ENCODE data around the gene RAN.

GRCh38 chr12:130835011-130835410 lies 36.9 kb upstream of the RAN start:
- TF ChIP-seq, protein P1, sequence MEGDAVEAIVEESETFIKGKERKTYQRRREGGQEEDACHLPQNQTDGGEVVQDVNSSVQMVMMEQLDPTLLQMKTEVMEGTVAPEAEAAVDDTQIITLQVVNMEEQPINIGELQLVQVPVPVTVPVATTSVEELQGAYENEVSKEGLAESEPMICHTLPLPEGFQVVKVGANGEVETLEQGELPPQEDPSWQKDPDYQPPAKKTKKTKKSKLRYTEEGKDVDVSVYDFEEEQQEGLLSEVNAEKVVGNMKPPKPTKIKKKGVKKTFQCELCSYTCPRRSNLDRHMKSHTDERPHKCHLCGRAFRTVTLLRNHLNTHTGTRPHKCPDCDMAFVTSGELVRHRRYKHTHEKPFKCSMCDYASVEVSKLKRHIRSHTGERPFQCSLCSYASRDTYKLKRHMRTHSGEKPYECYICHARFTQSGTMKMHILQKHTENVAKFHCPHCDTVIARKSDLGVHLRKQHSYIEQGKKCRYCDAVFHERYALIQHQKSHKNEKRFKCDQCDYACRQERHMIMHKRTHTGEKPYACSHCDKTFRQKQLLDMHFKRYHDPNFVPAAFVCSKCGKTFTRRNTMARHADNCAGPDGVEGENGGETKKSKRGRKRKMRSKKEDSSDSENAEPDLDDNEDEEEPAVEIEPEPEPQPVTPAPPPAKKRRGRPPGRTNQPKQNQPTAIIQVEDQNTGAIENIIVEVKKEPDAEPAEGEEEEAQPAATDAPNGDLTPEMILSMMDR (IDR thresholded peaks at IDR 0.05): no peak
- TF ChIP-seq EP300 (IDR thresholded peaks at IDR 0.05): no peak

Measured in sigmoid colon (tissue), 4 donors.